ENCODE measurements around the gene IMMP2L. TPM values are rescaled to one million over a fixed set of nuclear protein-coding genes. Genes with fewer than 3 reads are reported as not detected.

The IMMP2L gene
- total and polyA plus RNA-seq, 2 of the 8 experiments (the other 6 are each of a cell fraction or from before 2014, with no cell fraction given): 2.3 to 10.1 TPM

- no peak for TF ChIP-seq USF2 (IDR thresholded peaks at IDR 0.05; ENCODE audit: low read length)
- no peak for TF ChIP-seq KDM4A (IDR thresholded peaks at IDR 0.05; ENCODE audit: low read depth, low read length, severe bottlenecking)
- TF ChIP-seq TAF7 (optimal IDR thresholded peaks at IDR 0.05; ENCODE audit: borderline replicate concordance, low read depth, low read length): no peak
- TF ChIP-seq TEAD4 (IDR thresholded peaks at IDR 0.05; ENCODE audit: low read depth, low read length): no peak
- no peak for TF ChIP-seq SAP30 (IDR thresholded peaks at IDR 0.05; ENCODE audit: insufficient read depth, insufficient replicate concordance, low read length)
- no peak for TF ChIP-seq SP4 (IDR thresholded peaks at IDR 0.05; ENCODE audit: low read length)
- no peak for TF ChIP-seq SIX5 (IDR thresholded peaks at IDR 0.05; ENCODE audit: low read depth, low read length)
Observed at GRCh38 chr7:110977127-110977737, 585.1 kb downstream of the IMMP2L start (continued).

Measured in H1 (cell line).